UCSD-AML1 (cell line): ENCODE results near the gene DHRSX.
"Not testable (repeated sequence)": the region's sequence is repeated elsewhere in the genome, so short reads cannot be mapped to it uniquely, and the experiment has no call there.

Experiments used
- DNase-seq: peaks from one replicate; lab custom pipeline; 2025; ENCODE audit not compliant: unreplicated experiment; lab: John Stamatoyannopoulos, UW

The DHRSX gene

GRCh38 chrX:2457289-2458133, 43.3 kb downstream of the DHRSX start:
- DNase-seq = no peak

GRCh38 chrX:2456091-2456490, 44.7 kb downstream of the DHRSX start:
- not testable (repeated sequence) for DNase-seq

- DNase-seq = not testable (repeated sequence)
These were observed 46.2 kb downstream of the DHRSX start for GRCh38 chrX:2454620-2455019.

- DNase-seq = no peak
These were observed 48.0 kb downstream of the DHRSX start for GRCh38 chrX:2452799-2453198.

GRCh38 chrX:2452317-2452784, 48.4 kb downstream of the DHRSX start:
- DNase-seq = no peak

GRCh38 chrX:2451501-2452316, 49.1 kb downstream of the DHRSX start:
- no peak for DNase-seq

GRCh38 chrX:2450681-2451080, 50.1 kb downstream of the DHRSX start:
- no peak for DNase-seq

GRCh38 chrX:2449135-2449886, 51.5 kb downstream of the DHRSX start:
- DNase-seq = no peak

GRCh38 chrX:2447484-2447883, 53.3 kb downstream of the DHRSX start:
- no peak for DNase-seq

- DNase-seq = no peak
These were observed 54.0 kb downstream of the DHRSX start for GRCh38 chrX:2446815-2447214.

GRCh38 chrX:2445662-2446623, 54.8 kb downstream of the DHRSX start:
- DNase-seq = no peak

- DNase-seq = no peak
These were observed 58.1 kb downstream of the DHRSX start for GRCh38 chrX:2442694-2443093.

GRCh38 chrX:2441466-2441865, 59.3 kb downstream of the DHRSX start:
- DNase-seq = no peak

- no peak for DNase-seq
These were observed 61.2 kb downstream of the DHRSX start for GRCh38 chrX:2439613-2440012.

GRCh38 chrX:2435465-2435864, 65.3 kb downstream of the DHRSX start:
- no peak for DNase-seq

GRCh38 chrX:2434270-2435163, 66.3 kb downstream of the DHRSX start:
- no peak for DNase-seq

GRCh38 chrX:2432298-2432863, 68.4 kb downstream of the DHRSX start:
- DNase-seq = no peak

- no peak for DNase-seq
These were observed 70.4 kb downstream of the DHRSX start for GRCh38 chrX:2430265-2430825.
